ENCODE data around the gene POLR1G. TPM values are rescaled to one million over a fixed set of nuclear protein-coding genes. Genes with fewer than 3 reads are reported as not detected.
A peak's percentile ranks its signal among the peaks of the same experiment; 100 is the strongest.
"Not testable (repeated sequence)": the region's sequence is repeated elsewhere in the genome, so short reads cannot be mapped to it uniquely, and the experiment has no call there.

POLR1G gene
- polyA plus RNA-seq, 5 donors: 2.8 to 5.5 (median 3.6) TPM

GRCh38 chr19:45420356-45420755 is 13.9 kb downstream of the POLR1G start:
- no peak for DNase-seq

GRCh38 chr19:45420871-45421270 is 14.4 kb downstream of the POLR1G start:
- DNase-seq: no peak

DNA sequence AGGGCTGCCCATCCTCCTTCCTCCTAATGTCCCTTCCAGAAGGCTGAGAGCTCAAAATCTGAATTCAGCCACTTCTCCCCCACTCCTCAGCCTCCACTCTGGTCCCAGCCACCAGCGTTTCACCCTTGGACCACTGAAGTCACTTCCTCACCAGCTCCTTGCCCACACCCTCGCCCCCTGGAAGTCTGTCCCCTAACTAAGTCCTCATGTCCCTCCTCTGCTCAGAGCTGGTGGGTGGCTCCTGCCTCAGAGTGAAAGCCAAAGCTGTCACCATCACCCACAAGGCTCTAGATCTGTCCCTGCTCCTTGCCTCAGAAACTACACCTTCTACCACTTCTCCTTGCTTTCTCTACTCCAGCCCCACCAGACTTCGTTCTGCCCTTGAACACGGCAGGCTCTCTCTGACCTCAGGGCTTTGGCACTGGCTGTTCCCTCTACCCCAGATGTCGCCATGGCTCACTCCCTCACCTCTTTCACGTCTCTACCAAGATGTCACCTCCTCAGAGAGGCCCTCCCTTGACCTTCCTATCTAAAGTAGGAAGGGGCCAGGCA is 15.6 kb downstream of the POLR1G start:
- no peak for DNase-seq

- no peak for DNase-seq
These were observed 16.7 kb downstream of the POLR1G start for GRCh38 chr19:45423033-45423588.

- DNase-seq: peak; percentile 87 to 89
These were observed 17.2 kb downstream of the POLR1G start, which contains the start of gene ERCC1 for GRCh38 chr19:45423589-45424190. TSS of gene ERCC1 (minus strand) at chr19:45423917. CDS start at chr19:45423374, 543 bp downstream.

DNA sequence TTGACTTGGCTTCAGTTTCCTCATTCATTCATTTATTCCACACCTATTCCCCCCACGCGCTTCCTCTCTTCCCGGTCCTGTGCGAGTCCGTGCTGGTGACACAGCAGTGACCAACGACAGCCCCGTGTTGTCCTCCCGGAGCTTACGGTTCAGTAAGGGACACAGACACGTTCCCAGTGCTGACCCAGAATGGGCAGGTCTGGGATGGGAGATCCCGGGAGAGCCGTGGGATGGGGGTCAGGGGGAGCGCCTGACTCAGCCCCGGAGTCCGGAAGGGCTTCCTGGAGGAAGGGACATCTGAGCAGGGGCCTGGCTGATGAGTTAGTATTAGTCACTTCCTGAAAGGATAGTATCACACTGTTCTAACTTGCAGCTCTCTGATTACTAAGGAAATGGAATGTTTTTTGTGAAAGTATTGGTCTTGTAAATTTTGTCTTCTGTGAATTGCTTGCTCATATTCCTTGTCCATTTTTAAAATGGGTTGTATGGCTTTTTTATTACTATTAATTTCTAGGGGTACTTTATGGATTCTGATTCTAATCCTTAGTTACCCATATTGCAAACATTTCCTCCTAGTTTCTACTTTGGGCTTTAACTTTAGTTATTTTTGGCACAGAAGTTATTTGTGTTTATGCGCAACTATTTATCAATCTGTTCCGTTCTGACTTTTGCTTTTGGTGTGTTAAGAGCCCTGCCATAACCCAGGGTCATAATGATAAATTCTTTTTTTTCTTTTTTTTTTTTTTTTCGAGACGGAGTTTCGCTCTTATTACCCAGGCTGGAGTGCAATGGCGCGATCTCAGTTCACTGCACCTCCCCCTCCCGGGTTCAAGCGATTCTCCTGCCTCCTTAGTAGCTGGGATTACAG is 18.0 kb downstream of the POLR1G start:
- DNase-seq: no peak

DNA sequence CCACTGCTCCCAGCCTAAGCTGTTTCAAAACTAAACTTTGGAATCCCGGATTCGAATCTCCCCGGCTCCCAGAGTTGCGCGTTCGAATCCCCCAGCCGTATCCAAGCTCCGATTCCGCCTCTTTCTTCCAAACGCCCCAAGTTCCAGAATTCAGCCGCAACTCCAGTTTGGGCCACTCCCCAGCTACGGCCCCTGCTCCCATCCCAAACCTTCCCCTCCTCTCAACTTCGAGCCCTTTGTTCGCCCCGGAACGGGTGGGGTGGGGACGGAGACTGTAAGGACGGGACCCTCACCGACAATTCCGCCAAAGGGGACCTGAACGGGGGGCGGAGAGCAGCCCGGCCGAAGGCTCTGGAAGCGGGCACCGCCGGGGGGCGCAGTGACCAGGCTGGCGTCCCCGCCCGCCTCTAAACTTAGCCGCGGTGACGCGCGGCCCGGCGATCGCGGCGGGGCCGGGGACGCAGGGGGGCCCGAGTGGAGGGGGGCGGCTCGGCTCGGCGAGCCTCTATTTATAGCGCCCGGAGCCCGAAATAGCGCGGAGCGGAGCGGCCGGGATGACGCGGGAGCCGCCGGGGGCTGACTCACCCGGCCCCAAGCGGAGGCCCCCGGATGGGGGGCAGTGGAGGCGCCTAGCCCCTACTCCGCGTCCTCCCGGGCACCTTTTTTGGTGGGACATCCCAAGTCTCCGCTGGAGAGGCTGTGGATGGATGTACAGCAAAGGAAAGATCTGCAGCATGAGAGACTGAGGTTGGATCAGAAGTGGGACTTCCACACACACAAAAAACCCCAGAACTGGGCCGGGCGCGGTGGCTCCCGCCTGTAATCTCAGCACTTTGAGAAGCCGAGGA is 22.2 kb downstream of the POLR1G start:
- no peak for DNase-seq

DNA sequence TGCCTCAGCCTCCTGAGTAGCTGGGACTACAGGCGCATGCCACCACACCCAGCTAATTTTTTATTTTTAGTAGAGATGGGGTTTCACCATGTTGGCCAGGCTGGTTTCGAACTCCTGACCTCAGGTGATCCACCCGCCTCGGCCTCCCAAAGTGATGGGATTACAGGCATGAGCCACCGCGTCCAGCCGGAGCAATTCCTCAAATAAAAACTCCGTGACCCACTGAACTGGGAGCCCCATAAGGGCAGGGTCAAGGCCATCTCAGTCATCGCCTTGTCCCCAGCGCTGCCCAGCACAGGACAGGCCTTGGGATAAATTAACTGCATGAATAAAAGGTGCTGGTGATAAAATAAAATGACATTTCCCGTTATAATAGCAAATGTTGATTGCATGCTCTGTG is 23.5 kb downstream of the POLR1G start:
- DNase-seq: not testable (repeated sequence)

GRCh38 chr19:45431008-45431407 is 24.6 kb downstream of the POLR1G start:
- DNase-seq: not testable (repeated sequence)

GRCh38 chr19:45432543-45432942 is 26.1 kb downstream of the POLR1G start:
- DNase-seq: not testable (repeated sequence)

- DNase-seq: no peak
These were observed 30.9 kb downstream of the POLR1G start for GRCh38 chr19:45437328-45437727.

- DNase-seq: no peak
These were observed 32.7 kb downstream of the POLR1G start for GRCh38 chr19:45439190-45439568.

DNA sequence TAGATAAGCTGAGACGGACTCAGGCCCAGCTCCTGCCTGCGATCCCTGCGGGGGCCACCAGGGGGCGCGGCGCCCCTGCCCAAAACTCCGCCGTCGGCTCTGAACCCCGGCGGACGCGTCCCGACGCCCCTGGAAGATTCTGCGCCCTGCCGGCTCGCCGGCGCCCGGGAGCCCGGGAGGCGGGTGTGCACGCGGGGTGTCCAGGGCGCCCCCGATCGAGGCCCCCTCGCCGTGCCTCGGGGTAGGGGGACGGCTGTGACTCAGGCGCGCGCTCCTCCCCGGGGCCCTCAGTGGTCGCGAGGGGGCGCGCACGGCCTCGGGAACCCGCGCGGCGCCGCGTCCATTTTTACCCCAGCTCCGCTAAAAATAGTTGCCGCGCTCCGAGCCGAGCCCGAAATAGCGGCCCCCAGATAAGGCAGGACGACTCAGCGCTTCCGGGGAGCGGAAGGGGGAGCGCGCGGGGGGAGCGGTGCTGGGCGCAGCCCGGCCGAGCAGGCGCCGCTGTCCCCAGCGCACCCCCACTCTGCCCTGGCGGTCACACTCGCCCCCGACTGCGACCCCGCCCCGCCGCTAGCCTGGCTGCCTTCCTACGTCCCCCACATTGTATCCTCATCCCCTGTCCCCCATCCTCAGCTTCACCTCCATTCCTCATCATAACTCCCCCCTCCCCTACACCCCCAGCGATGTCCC is 33.3 kb downstream of the POLR1G start:
- peak; percentile 87 to 88 for DNase-seq

GRCh38 chr19:45440259-45440638 is 33.8 kb downstream of the POLR1G start:
- no peak for DNase-seq

- DNase-seq: no peak
These were observed 34.6 kb downstream of the POLR1G start for GRCh38 chr19:45440873-45441654.

DNA sequence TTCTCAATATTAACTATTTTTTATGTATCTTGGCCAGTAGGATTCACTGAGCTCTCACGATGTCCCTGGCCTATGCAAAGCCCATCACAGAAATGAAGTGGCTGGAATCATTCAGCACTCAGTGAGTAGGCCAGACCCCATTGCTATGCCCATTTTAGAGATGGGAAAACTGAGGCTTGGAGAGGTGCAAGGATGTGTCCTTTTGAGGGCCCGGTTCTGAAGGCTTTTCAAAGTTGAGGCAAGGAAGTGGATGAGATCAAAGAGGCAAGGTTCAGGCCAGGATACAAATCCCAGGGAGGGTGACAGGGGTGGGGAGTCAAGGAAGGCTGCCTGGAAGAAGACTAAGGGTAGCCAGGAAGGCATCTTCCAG is 35.9 kb downstream of the POLR1G start:
- no peak for DNase-seq

GRCh38 chr19:45442778-45443461 is 36.5 kb downstream of the POLR1G start:
- peak in 1 of 2 donors; percentile 55 for DNase-seq

GRCh38 chr19:45443462-45444317 is 37.2 kb downstream of the POLR1G start:
- peak; percentile 94 for DNase-seq

Measured in right lung (tissue), 5 donors.